ENCODE measurements around the gene ASTL.

Gene ASTL

GRCh38 chr2:96111257-96111640 lies 27.1 kb downstream of the ASTL start:
- DNase-seq: no peak

GRCh38 chr2:96110621-96111256 lies 27.6 kb downstream of the ASTL start:
- no peak for DNase-seq

- no peak for DNase-seq
Observed at GRCh38 chr2:96109931-96110511, 28.3 kb downstream of the ASTL start.

- DNase-seq: no peak
Observed at GRCh38 chr2:96109361-96109680, 29.0 kb downstream of the ASTL start.

GRCh38 chr2:96108541-96109360 lies 29.6 kb downstream of the ASTL start:
- DNase-seq: no peak

GRCh38 chr2:96108151-96108540 lies 30.2 kb downstream of the ASTL start:
- no peak for DNase-seq

- no peak for DNase-seq
Observed at GRCh38 chr2:96107708-96108065, 30.6 kb downstream of the ASTL start.

- no peak for DNase-seq
Observed at GRCh38 chr2:96106991-96107707, 31.2 kb downstream of the ASTL start.

- no peak for DNase-seq
Observed at GRCh38 chr2:96105994-96106715, 32.1 kb downstream of the ASTL start.

- no peak for DNase-seq
Observed at GRCh38 chr2:96105152-96105915, 33.0 kb downstream of the ASTL start.

GRCh38 chr2:96104487-96104861 lies 33.8 kb downstream of the ASTL start:
- DNase-seq: no peak

GRCh38 chr2:96103761-96104486 lies 34.4 kb downstream of the ASTL start:
- DNase-seq: no peak

- DNase-seq: no peak
Observed at GRCh38 chr2:96103187-96103601, 35.1 kb downstream of the ASTL start.

GRCh38 chr2:96102596-96103186 lies 35.6 kb downstream of the ASTL start:
- DNase-seq: no peak

- DNase-seq: no peak
Observed at GRCh38 chr2:96100893-96101304, 37.4 kb downstream of the ASTL start.

- DNase-seq: no peak
Observed at GRCh38 chr2:96099861-96100798, 38.2 kb downstream of the ASTL start.

GRCh38 chr2:96098900-96099590 lies 39.3 kb downstream of the ASTL start:
- DNase-seq: no peak

- DNase-seq: no peak
Observed at GRCh38 chr2:96097951-96098823, 40.1 kb downstream of the ASTL start.
